GM10248 (cell line): ENCODE data around the gene EPAS1.

Experiments
- CTCF ChIA-PET: fragments of 300-600 bp; sonication (Branson Sonifier 250); formaldehyde crosslinking; extraction: SDS; loops from one replicate; lab custom pipeline; 2021; ENCODE audit warnings: antibody characterized with exemption; lab: Yijun Ruan, JAX
- POLR2A ChIA-PET: fragments of 350-650 bp; sonication (Branson Sonifier 250); formaldehyde crosslinking; extraction: SDS; loops from one replicate; lab custom pipeline; 2020; ENCODE audit warnings: antibody characterized with exemption; lab: Yijun Ruan, JAX
- DNase-seq: peaks from one replicate; pipeline ENCODE4 v3.0.0; 2012; ENCODE audit errors: extremely low spot score
- CTCF ChIP-seq: IDR thresholded peaks from 2 replicates; pipeline ENCODE4 v1.5.1; 2012; ENCODE audit warnings: mild to moderate bottlenecking, low read depth; ENCODE audit errors: extremely low read depth, missing control alignments, control extremely low read depth

EPAS1 gene

GRCh38 chr2:46372475-46372874 lies 75.3 kb downstream of the EPAS1 start:
- no peak for DNase-seq
- ChIA-PET POLR2A (no interaction called here), CTCF (interaction anchor here (0.9 to 1.9 kb wide), 6 partner anchors 9 to 309 kb away, joined by 3 to 4 read pairs (median 3); no protein-coding TSS in a partner anchor)
- no peak for TF ChIP-seq CTCF

- no peak for DNase-seq
- ChIA-PET POLR2A (no interaction called here), CTCF (interaction anchor here (0.9 to 2.0 kb wide), 5 partner anchors 10 to 310 kb away, joined by 3 to 6 read pairs (median 3); no protein-coding TSS in a partner anchor)
- no peak for TF ChIP-seq CTCF
Measured at GRCh38 chr2:46373238-46373637, 76.0 kb downstream of the EPAS1 start.

- no peak for TF ChIP-seq CTCF
- CTCF ChIA-PET = interaction anchor here (0.7 to 1.2 kb wide), 3 partner anchors 313 to 440 kb away, joined by 3 to 4 read pairs (median 3); no protein-coding TSS in a partner anchor
- POLR2A ChIA-PET = no interaction called here
Measured at GRCh38 chr2:46375566-46376125, 78.4 kb downstream of the EPAS1 start.

GRCh38 chr2:46376586-46376985 lies 79.4 kb downstream of the EPAS1 start:
- CTCF ChIA-PET = interaction anchor here (1.2 kb wide), 1 partner anchor 314 kb away, joined by 4 read pairs; no protein-coding TSS in a partner anchor
- DNase-seq = no peak
- POLR2A ChIA-PET = no interaction called here
- TF ChIP-seq CTCF = no peak

More at GRCh38 chr2:46375566-46376125, 78.4 kb downstream of the EPAS1 start:
- no peak for DNase-seq

- no peak for DNase-seq
- CTCF ChIA-PET = interaction anchor here (1.2 to 1.4 kb wide), 3 partner anchors 8 to 314 kb away, joined by 4 read pairs; no protein-coding TSS in a partner anchor
- no peak for TF ChIP-seq CTCF
- POLR2A ChIA-PET = no interaction called here
Measured at GRCh38 chr2:46377101-46377581, 79.9 kb downstream of the EPAS1 start.

- ChIA-PET POLR2A (no interaction called here), CTCF (interaction anchor here (1.2 to 1.4 kb wide), 2 partner anchors 9 to 11 kb away, joined by 4 read pairs; no protein-coding TSS in a partner anchor)
- DNase-seq = no peak
- no peak for TF ChIP-seq CTCF
Measured at GRCh38 chr2:46377666-46378560, 80.7 kb downstream of the EPAS1 start.
